Activated T-helper 2 cell treated with anti-CD3 and anti-CD28 coated beads, Interferon-gamma antibody, Interleukin-2, Interleukin-4, amounts not matched to agents 10 μg/mL and 5 μg/mL and 100 μg/mL, durations not matched to agents 14 hours and 24 hours and 36 hours (primary cell): ENCODE data around the gene MORN1. TPM values are rescaled to one million over a fixed set of nuclear protein-coding genes. Genes with fewer than 3 reads are reported as not detected.
"Not testable (repeated sequence)": the region's sequence is repeated elsewhere in the genome, so short reads cannot be mapped to it uniquely, and the experiment has no call there.

ENCODE experiments used
- DNase-seq: peaks from one replicate; pipeline ENCODE4 v3.0.0; 2021; ENCODE audit warnings: low spot score
- H3K27ac Mint-ChIP-seq: one replicate; pipeline ENCODE4 v1.8.0; 2021; ENCODE audit warnings: mixed read lengths
- H3K27me3 Mint-ChIP-seq: one replicate; pipeline ENCODE4 v1.8.0; 2021; ENCODE audit warnings: low read depth, mixed read lengths
- H3K36me3 Mint-ChIP-seq: one replicate; pipeline ENCODE4 v1.8.0; 2021; ENCODE audit warnings: low read depth, mixed read lengths
- H3K4me1 Mint-ChIP-seq: one replicate; pipeline ENCODE4 v1.8.0; 2021; ENCODE audit warnings: low read depth, mixed read lengths
- H3K4me3 Mint-ChIP-seq: one replicate; pipeline ENCODE4 v1.8.0; 2021; ENCODE audit warnings: low read depth, mild to moderate bottlenecking, moderate library complexity, mixed read lengths
- H3K9me3 Mint-ChIP-seq: one replicate; pipeline ENCODE4 v1.8.0; 2021; ENCODE audit warnings: mixed read lengths
- intact Hi-C: fragments of 100-400 bp; cut with micrococcal nuclease; formaldehyde crosslinking; loops from one replicate; pipeline ENCODE4 v1.15.1; 2023
- total RNA-seq: library from RNA; stranded (reverse); gene quantifications from 2 replicates; pipeline ENCODE4 v1.2.3, GENCODE V29; 2022

MORN1 gene
- total RNA-seq, 1 donor from 2014 or later, result 7.5 TPM

GRCh38 chr1:2336499-2336898, 54.9 kb downstream of the MORN1 start:
- Mint-ChIP-seq H3K9me3 (no peaks in the 10 kb centered on the region), H3K4me3 (no peak overlapping the region), H3K36me3 (no peaks in the 10 kb centered on the region), H3K27ac (no peak overlapping the region), H3K27me3 (no peaks in the 10 kb centered on the region), H3K4me1 (no peaks in the 10 kb centered on the region)
- DNase-seq, result no peak
- intact Hi-C loops, result no loop called here

GRCh38 chr1:2335721-2336455, 55.5 kb downstream of the MORN1 start:
- DNase-seq, result no peak
- H3K9me3 Mint-ChIP-seq, result no peaks in the 10 kb centered on the region
- intact Hi-C loops, result no loop called here
- H3K27ac Mint-ChIP-seq, result no peak overlapping the region
- no peaks in the 10 kb centered on the region for H3K4me1 Mint-ChIP-seq
- no peak overlapping the region for H3K4me3 Mint-ChIP-seq
- H3K36me3 Mint-ChIP-seq, result no peaks in the 10 kb centered on the region
- H3K27me3 Mint-ChIP-seq, result no peaks in the 10 kb centered on the region

- Mint-ChIP-seq H3K36me3 (no peaks in the 10 kb centered on the region), H3K27ac (no peak overlapping the region), H3K4me3 (no peak overlapping the region), H3K27me3 (no peaks in the 10 kb centered on the region), H3K9me3 (no peaks in the 10 kb centered on the region), H3K4me1 (no peaks in the 10 kb centered on the region)
- DNase-seq, result no peak
- intact Hi-C loops, result no loop called here
These were observed 56.3 kb downstream of the MORN1 start for GRCh38 chr1:2334883-2335534.

DNA sequence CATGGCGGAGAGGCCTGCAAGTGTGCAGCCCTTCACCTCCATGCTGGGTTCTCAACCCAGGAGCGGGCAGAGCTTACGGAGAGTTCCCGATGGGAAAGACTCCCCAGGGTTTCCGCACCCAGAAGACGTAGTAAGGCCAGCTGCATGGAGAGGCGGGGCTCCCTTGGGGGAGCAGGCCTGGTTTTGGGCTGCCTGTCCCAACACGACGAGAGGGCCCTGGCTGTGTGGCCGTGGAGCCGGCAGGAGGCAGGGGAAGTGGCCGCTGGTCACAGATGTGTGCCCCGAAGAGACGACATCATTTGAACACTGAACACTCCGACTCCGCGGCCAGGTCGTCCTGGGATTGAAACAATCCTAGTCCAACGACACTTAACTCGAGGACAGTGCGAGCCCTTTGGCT, 57.0 kb downstream of the MORN1 start:
- H3K9me3 Mint-ChIP-seq, result no peaks in the 10 kb centered on the region
- H3K27me3 Mint-ChIP-seq, result no peaks in the 10 kb centered on the region
- DNase-seq, result no peak
- H3K4me3 Mint-ChIP-seq, result no peak overlapping the region
- no peaks in the 10 kb centered on the region for H3K4me1 Mint-ChIP-seq
- no peaks in the 10 kb centered on the region for H3K36me3 Mint-ChIP-seq
- intact Hi-C loops, result no loop called here
- no peak overlapping the region for H3K27ac Mint-ChIP-seq

DNA sequence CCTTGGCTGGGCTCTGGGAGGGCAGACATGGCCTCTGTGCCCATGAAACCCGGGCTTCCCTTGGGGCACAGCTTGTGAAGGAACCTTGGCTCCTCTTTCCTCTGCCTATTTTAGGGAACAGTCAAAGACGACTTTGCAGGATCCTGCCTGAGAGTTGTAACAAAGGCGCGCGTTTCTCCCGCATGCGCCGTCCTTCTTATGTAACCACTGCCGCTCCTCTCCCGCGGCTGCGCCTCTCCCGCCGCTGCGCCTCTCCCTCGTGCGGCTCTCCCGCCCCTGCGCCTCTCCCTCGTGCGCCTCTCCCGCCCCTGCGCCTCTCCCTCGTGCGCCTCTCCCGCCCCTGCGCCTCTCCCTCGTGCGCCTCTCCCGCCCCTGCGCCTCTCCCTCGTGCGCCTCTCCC, 59.8 kb downstream of the MORN1 start:
- H3K27ac Mint-ChIP-seq, DNase-seq, H3K4me3 Mint-ChIP-seq, H3K27me3 Mint-ChIP-seq, H3K4me1 Mint-ChIP-seq, H3K9me3 Mint-ChIP-seq, intact Hi-C loops, H3K36me3 Mint-ChIP-seq: not testable (repeated sequence)

- H3K36me3 Mint-ChIP-seq, result no peaks in the 10 kb centered on the region
These were observed 60.2 kb downstream of the MORN1 start for GRCh38 chr1:2331200-2331544.

DNA sequence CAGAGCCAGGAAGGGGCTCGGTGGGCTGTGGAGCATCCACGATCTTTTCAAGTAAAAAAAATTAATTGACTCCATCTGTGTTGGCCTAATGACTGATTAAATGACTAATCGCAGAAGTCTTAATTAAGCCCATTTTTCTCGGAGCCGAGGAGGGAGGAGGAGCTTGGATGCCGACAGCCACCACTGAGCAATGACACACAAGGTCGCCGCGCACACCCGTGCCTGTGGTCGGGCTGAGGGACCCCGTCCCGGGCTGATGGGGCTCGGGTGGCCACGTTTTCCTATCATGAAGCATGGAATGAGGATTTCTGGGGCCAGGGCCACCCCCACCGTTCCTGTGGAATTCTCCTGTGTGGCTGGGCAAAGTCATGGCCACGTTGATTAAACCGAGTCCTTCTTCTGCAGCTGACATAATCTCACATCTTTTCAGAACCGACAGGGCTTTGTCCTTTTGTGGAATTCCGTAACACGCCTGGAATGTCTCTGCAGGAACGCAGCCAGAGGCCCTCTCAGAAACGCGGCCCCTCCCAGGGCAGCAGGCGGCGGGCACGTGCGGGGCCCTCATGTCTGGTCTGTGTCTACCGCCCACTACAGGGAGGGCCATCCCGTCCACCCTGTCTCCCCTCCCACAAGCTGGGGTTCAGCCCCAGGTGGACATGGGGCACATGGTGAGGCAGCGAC, 60.7 kb downstream of the MORN1 start:
- intact Hi-C loops, result no loop called here
- Mint-ChIP-seq H3K4me3 (no peak overlapping the region), H3K9me3 (no peaks in the 10 kb centered on the region), H3K27ac (no peak overlapping the region), H3K36me3 (no peaks in the 10 kb centered on the region), H3K4me1 (no peaks in the 10 kb centered on the region), H3K27me3 (no peaks in the 10 kb centered on the region)
- DNase-seq, result no peak

More at GRCh38 chr1:2331200-2331544, 60.2 kb downstream of the MORN1 start:
- Mint-ChIP-seq H3K27ac (no peak overlapping the region), H3K27me3 (no peaks in the 10 kb centered on the region), H3K4me3 (no peak overlapping the region), H3K9me3 (no peaks in the 10 kb centered on the region), H3K4me1 (no peaks in the 10 kb centered on the region)
- DNase-seq, result no peak
- intact Hi-C loops, result no loop called here

- no peak overlapping the region for H3K27ac Mint-ChIP-seq
These were observed 61.3 kb downstream of the MORN1 start for GRCh38 chr1:2330035-2330434.

DNA sequence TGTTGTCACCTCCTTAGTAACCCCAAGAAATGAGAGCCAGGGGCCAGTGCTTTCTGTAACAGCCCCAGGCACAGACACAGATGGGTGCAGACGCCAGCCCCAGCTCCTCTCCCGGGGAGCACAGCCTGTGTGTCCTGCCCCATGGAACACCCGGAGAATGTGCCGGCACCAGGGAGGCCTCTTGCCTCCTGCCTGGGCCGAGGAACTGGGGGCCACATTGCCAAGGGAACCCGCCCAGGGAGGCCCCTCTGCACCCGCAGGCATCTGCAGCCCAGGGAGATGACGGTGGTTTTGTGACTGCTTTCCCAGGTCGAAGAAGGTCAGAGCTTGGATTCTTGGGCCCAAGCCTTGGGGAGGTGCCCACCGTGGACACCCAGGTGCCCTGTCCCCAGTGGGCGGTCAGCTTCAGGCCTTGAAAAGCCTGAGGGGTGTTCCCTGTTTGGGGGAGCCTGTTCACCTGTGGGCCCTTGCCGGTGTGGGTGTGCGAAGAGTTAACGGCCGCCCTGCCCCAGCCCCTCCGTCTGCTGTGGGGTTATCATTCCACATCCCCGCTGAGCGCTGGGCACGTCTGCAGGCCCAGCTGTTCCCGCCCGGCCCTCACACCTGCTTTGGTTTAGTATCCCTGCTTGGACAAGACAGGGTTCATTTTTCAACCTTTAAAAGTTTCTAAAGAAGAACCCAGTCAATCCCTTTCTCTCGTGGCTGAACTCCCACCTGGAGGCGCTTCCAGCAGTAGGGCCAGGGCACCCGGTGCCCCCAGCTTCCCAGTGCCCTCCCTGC, 62.5 kb downstream of the MORN1 start:
- intact Hi-C loops, result no loop called here
- H3K9me3 Mint-ChIP-seq, result peaks cover 4% of the 10 kb centered on the region
- H3K27me3 Mint-ChIP-seq, result peaks cover 3% of the 10 kb centered on the region
- DNase-seq, result no peak
- H3K4me3 Mint-ChIP-seq, result no peak overlapping the region
- no peak overlapping the region for H3K27ac Mint-ChIP-seq
- no peaks in the 10 kb centered on the region for H3K4me1 Mint-ChIP-seq
- H3K36me3 Mint-ChIP-seq, result no peaks in the 10 kb centered on the region

More at GRCh38 chr1:2330035-2330434, 61.3 kb downstream of the MORN1 start:
- Mint-ChIP-seq H3K4me3 (no peak overlapping the region), H3K36me3 (no peaks in the 10 kb centered on the region), H3K9me3 (peaks cover 3% of the 10 kb centered on the region), H3K27me3 (peaks cover 2% of the 10 kb centered on the region), H3K4me1 (no peaks in the 10 kb centered on the region)
- intact Hi-C loops, result no loop called here
- DNase-seq, result no peak

- Mint-ChIP-seq H3K27ac (no peak overlapping the region), H3K4me3 (no peak overlapping the region), H3K4me1 (no peaks in the 10 kb centered on the region), H3K9me3 (peaks cover 4% of the 10 kb centered on the region), H3K27me3 (peaks cover 3% of the 10 kb centered on the region), H3K36me3 (no peaks in the 10 kb centered on the region)
- intact Hi-C loops, result no loop called here
- no peak for DNase-seq
These were observed 63.5 kb downstream of the MORN1 start for GRCh38 chr1:2327841-2328240.

GRCh38 chr1:2327162-2327561, 64.2 kb downstream of the MORN1 start:
- H3K27me3 Mint-ChIP-seq, H3K9me3 Mint-ChIP-seq, intact Hi-C loops, H3K27ac Mint-ChIP-seq, H3K4me3 Mint-ChIP-seq, H3K36me3 Mint-ChIP-seq, DNase-seq, H3K4me1 Mint-ChIP-seq: not testable (repeated sequence)

DNA sequence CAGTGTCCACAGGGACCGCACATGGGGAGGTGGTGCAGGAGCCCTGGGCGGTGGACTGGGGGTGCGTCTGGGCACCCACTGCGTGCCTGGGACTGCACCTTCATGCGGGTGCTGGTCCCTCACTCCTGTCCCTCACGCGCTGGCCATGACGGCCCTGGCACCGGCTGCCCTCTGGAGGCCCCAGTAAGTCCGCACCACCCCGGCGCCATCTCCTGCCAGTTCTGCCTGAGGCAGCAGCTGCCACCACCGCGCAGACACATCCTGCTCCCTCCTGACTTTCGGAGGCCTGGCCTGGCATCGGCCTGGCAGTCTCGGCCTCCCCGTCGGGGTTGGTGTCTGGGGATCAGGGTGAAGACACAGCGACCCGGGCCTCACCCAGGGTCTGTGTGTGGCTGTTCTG, 64.8 kb downstream of the MORN1 start:
- peaks cover 4% of the 10 kb centered on the region for H3K9me3 Mint-ChIP-seq
- H3K4me1 Mint-ChIP-seq, result no peaks in the 10 kb centered on the region
- no peak overlapping the region for H3K27ac Mint-ChIP-seq
- no peak for DNase-seq
- H3K27me3 Mint-ChIP-seq, result peaks cover 3% of the 10 kb centered on the region
- no peak overlapping the region for H3K4me3 Mint-ChIP-seq
- intact Hi-C loops, result no loop called here
- H3K36me3 Mint-ChIP-seq, result no peaks in the 10 kb centered on the region
